Osteocyte (in vitro differentiated cells): ENCODE measurements around the gene SYNGAP1. TPM values are rescaled to one million over a fixed set of nuclear protein-coding genes. Genes with fewer than 3 reads are reported as not detected.

Experiments used
- DNase-seq: peaks from one replicate; pipeline ENCODE4 v3.0.0; 2021; ENCODE audit warnings: mixed read lengths; ENCODE audit not compliant: unreplicated experiment; ENCODE audit errors: extremely low spot score
- H3K27ac Mint-ChIP-seq: one replicate; pipeline ENCODE4 v1.8.0; 2021; ENCODE audit warnings: mild to moderate bottlenecking, mixed read lengths; ENCODE audit not compliant: unreplicated experiment
- H3K27me3 Mint-ChIP-seq: one replicate; pipeline ENCODE4 v1.8.0; 2021; ENCODE audit warnings: mixed read lengths; ENCODE audit not compliant: unreplicated experiment
- H3K36me3 Mint-ChIP-seq: one replicate; pipeline ENCODE4 v1.8.0; 2021; ENCODE audit warnings: mixed read lengths; ENCODE audit not compliant: unreplicated experiment
- H3K4me1 Mint-ChIP-seq: one replicate; pipeline ENCODE4 v1.8.0; 2021; ENCODE audit warnings: mixed read lengths; ENCODE audit not compliant: unreplicated experiment
- H3K4me3 Mint-ChIP-seq: one replicate; pipeline ENCODE4 v1.8.0; 2021; ENCODE audit warnings: mild to moderate bottlenecking, moderate library complexity, mixed read lengths; ENCODE audit not compliant: unreplicated experiment
- H3K9me3 Mint-ChIP-seq: one replicate; pipeline ENCODE4 v1.8.0; 2021; ENCODE audit warnings: mixed read lengths; ENCODE audit not compliant: unreplicated experiment
- total RNA-seq: library from RNA; stranded (reverse); gene quantifications from 2 replicates; pipeline ENCODE4 v1.2.1, GENCODE V29; 2021
- TF ChIP-seq, protein P1 (sequence below): fragments of 200-600 bp; sonication (generic); IDR thresholded peaks from 2 replicates; pipeline ENCODE4 v1.5.0; 2021; ENCODE audit warnings: antibody characterized with exemption, mild to moderate bottlenecking, moderate library complexity

SYNGAP1 gene
- total RNA-seq, 1 donor from 2014 or later = 34.7 TPM

DNA sequence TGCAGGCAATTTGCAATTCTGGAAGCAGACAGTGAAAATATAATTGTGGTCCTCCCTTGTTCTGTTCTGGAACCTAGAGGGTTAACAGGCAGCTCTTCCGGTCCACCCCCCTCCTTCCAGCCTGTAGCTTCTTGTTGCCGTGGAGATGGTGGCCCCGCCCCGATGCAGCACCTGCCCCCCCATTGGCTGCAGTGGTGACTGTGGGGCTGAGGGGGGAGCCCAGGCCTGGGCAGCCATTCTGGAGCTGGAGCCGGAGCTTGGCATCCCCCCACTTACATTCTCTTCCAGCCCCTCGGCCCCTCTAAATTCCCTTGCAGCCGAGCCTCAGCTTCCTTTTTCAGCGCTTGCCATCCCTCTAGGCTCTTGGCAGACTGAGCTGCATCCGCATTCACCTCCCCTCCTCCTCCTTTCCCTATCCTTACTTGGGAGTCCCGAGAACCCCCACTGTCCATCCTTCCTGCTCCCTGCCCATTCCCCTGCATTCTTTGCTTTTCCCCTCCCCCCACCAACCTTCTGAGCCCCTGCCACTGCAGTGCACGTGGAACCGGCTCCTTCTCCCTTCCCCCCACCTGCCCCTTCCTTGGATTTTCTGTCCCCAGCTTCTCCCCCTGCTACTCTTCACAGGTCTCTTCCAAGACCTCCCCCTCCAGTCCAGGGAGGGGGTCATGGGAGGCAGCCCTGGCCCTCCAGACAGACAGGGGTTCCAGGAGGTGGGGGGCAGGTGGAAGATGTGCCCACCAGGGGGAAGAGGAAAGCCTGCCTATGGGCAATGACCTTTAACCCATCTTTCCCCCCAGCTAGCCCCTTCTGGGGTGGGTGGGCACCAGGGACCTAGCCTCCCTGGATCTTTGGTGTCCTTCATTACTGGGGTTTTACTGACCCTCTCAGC lies 11.4 kb downstream of the SYNGAP1 start:
- TF ChIP-seq, protein P1, sequence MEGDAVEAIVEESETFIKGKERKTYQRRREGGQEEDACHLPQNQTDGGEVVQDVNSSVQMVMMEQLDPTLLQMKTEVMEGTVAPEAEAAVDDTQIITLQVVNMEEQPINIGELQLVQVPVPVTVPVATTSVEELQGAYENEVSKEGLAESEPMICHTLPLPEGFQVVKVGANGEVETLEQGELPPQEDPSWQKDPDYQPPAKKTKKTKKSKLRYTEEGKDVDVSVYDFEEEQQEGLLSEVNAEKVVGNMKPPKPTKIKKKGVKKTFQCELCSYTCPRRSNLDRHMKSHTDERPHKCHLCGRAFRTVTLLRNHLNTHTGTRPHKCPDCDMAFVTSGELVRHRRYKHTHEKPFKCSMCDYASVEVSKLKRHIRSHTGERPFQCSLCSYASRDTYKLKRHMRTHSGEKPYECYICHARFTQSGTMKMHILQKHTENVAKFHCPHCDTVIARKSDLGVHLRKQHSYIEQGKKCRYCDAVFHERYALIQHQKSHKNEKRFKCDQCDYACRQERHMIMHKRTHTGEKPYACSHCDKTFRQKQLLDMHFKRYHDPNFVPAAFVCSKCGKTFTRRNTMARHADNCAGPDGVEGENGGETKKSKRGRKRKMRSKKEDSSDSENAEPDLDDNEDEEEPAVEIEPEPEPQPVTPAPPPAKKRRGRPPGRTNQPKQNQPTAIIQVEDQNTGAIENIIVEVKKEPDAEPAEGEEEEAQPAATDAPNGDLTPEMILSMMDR = no peak
- Mint-ChIP-seq H3K27me3 (no peaks in the 10 kb centered on the region), H3K4me1 (peaks cover 61% of the 10 kb centered on the region), H3K4me3 (peak overlapping the region; percentile 40), H3K9me3 (no peaks in the 10 kb centered on the region), H3K36me3 (peaks cover 18% of the 10 kb centered on the region), H3K27ac (no peak overlapping the region)
- DNase-seq = no peak

DNA sequence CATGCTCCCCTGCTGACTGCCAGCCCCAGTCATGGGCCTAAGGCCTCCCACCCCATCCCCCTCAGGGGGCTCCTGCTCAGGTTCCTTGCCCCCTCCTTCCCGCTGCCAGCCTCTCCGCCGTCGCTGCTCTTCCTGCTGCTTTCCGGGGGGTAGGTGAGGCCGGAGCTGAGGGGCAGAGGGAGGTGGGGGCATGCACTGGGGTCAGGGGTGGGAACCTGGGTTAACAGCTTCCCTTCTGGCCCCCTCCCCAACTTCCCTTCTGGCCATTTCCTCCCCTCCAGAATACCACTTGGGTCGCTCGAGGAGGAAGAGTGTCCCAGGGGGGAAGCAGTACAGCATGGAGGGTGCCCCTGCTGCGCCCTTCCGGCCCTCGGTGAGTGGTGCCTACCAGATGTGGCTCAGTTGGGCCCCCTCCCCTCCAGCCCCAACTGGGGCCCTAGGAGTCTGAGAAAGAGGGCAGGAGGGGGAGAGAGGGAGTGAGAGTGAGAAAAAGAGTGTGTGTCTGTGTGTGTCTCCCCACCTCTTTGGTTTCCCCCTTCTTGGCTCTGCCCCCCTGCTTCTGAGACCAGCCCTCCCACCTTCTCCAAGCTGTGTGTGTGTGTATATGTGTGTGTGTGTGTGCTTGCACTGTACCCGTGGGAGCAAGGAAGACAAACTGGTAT lies 12.1 kb downstream of the SYNGAP1 start:
- H3K27me3 Mint-ChIP-seq = no peaks in the 10 kb centered on the region
- TF ChIP-seq, protein P1 = no peak
- no peak for DNase-seq
- peaks cover 54% of the 10 kb centered on the region for H3K4me1 Mint-ChIP-seq
- no peak overlapping the region for H3K4me3 Mint-ChIP-seq
- H3K36me3 Mint-ChIP-seq = peaks cover 24% of the 10 kb centered on the region
- H3K9me3 Mint-ChIP-seq = no peaks in the 10 kb centered on the region
- no peak overlapping the region for H3K27ac Mint-ChIP-seq

DNA sequence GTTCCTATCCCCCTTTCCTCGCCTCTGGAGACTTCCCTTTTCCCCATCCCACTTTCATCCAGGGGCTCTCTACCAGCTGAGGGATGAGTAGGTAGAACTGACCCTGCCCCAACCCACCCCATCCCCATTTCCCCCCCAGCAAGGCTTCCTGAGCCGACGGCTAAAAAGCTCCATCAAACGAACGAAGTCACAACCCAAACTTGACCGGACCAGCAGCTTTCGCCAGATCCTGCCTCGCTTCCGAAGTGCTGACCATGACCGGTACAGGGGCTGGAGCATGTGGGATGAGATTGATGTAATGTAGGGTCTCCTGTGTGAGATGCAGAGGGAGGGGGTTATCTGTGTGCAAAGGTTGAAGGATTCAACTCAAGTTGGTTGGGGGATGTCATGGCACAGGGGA lies 12.7 kb downstream of the SYNGAP1 start:
- TF ChIP-seq, protein P1 = no peak
- Mint-ChIP-seq H3K4me3 (no peak overlapping the region), H3K4me1 (peaks cover 49% of the 10 kb centered on the region), H3K9me3 (no peaks in the 10 kb centered on the region), H3K27me3 (no peaks in the 10 kb centered on the region), H3K27ac (no peak overlapping the region), H3K36me3 (peaks cover 27% of the 10 kb centered on the region)
- DNase-seq = no peak

DNA sequence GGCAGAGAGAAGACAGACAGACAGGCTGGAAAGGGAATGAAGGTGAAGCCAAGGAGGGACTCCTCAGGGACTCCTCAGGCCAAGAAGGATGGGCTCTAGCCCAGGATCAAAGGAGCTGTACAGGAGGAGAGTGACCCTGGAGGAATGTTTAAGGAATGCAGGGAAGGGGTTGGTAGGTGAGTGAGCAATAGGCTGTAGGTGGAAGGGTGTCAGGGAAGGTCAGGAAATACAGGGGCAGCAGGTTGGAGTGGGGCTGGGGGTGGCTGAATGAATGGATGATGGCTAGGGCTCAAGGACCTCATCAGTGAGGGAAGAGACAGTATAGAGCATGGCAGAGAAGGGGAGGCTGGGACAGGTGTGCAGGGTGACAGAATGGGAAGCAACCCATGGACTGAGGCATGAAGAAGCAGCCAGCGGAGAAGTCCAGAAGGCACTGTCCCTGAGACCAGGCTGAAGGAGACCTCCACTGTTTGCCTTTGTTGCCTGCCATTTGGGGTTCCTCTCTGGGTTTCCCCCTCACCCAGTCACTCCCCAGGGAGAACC lies 13.2 kb downstream of the SYNGAP1 start:
- DNase-seq = no peak
- Mint-ChIP-seq H3K36me3 (peaks cover 27% of the 10 kb centered on the region), H3K27ac (no peak overlapping the region), H3K27me3 (no peaks in the 10 kb centered on the region), H3K4me1 (peaks cover 47% of the 10 kb centered on the region), H3K9me3 (no peaks in the 10 kb centered on the region), H3K4me3 (no peak overlapping the region)
- TF ChIP-seq, protein P1 = no peak
